HCEC 1CT (cell line): ENCODE measurements around the gene MLPH.

Source experiments
- DNase-seq: peaks from one replicate; pipeline ENCODE4 v3.0.0-alpha.2; 2017

The MLPH gene

GRCh38 chr2:237480988-237481525 is 6.0 kb upstream of the MLPH start:
- DNase-seq: no peak

GRCh38 chr2:237482485-237482884 is 4.6 kb upstream of the MLPH start:
- no peak for DNase-seq

- DNase-seq: peak; percentile 81
Measured at GRCh38 chr2:237483018-237483731, 3.9 kb upstream of the MLPH start.

- no peak for DNase-seq
Measured at GRCh38 chr2:237485304-237485703, 1.7 kb upstream of the MLPH start.

GRCh38 chr2:237485844-237486243 is 1.2 kb upstream of the MLPH start:
- no peak for DNase-seq

GRCh38 chr2:237486334-237486818 is 675 bp upstream of the MLPH start:
- no peak for DNase-seq

- no peak for DNase-seq
Measured at GRCh38 chr2:237487496-237487895, 445 bp downstream of the MLPH start.

GRCh38 chr2:237488295-237488694 is 1.2 kb downstream of the MLPH start:
- no peak for DNase-seq

- no peak for DNase-seq
Measured at GRCh38 chr2:237488901-237489860, 2.1 kb downstream of the MLPH start.

GRCh38 chr2:237490009-237490711 is 3.1 kb downstream of the MLPH start:
- no peak for DNase-seq

- no peak for DNase-seq
Measured at GRCh38 chr2:237490795-237491194, 3.7 kb downstream of the MLPH start.

GRCh38 chr2:237491515-237492118 is 4.6 kb downstream of the MLPH start:
- no peak for DNase-seq

GRCh38 chr2:237492137-237492890 is 5.3 kb downstream of the MLPH start:
- DNase-seq: no peak

- no peak for DNase-seq
Measured at GRCh38 chr2:237494066-237494465, 7.0 kb downstream of the MLPH start.

- no peak for DNase-seq
Measured at GRCh38 chr2:237495521-237496117, 8.6 kb downstream of the MLPH start.

- no peak for DNase-seq
Measured at GRCh38 chr2:237496428-237496827, 9.4 kb downstream of the MLPH start.

GRCh38 chr2:237497009-237497837 is 10.2 kb downstream of the MLPH start:
- no peak for DNase-seq

- DNase-seq: no peak
Measured at GRCh38 chr2:237497838-237498186, 10.8 kb downstream of the MLPH start.

GRCh38 chr2:237498341-237498740 is 11.3 kb downstream of the MLPH start:
- no peak for DNase-seq

- DNase-seq: peak; percentile 100
Measured at GRCh38 chr2:237500681-237501424, 13.8 kb downstream of the MLPH start.
